GM21381 (cell line): ENCODE data around the gene METTL16.

Experiments
- ATAC-seq: cut with Tn5 transposase; IDR thresholded peaks from one replicate; pipeline ENCODE4 v1.9.1; 2021; ENCODE audit warnings: mild to moderate bottlenecking, moderate library complexity; ENCODE audit not compliant: unreplicated experiment

Gene METTL16

DNA sequence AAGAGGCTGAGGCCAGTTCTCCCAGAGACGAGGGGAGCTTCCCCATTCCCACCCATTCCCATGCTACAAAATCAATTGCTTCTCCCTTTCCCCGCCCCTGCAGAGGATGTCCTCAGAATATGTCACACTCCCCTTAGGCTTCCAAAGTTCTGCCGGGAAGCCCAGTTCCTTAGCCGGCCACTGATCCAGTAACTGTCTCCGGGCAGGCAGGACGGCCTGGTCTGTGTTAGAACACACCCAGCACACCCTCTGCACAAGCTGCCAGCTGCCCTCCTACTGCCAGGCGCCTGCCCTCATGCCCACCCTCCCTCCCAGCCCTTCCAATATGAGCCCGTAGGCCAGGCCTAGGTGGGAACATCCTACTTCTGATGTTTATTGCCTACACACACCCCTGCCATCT, 143.3 kb downstream of the METTL16 start:
- no peak for ATAC-seq

DNA sequence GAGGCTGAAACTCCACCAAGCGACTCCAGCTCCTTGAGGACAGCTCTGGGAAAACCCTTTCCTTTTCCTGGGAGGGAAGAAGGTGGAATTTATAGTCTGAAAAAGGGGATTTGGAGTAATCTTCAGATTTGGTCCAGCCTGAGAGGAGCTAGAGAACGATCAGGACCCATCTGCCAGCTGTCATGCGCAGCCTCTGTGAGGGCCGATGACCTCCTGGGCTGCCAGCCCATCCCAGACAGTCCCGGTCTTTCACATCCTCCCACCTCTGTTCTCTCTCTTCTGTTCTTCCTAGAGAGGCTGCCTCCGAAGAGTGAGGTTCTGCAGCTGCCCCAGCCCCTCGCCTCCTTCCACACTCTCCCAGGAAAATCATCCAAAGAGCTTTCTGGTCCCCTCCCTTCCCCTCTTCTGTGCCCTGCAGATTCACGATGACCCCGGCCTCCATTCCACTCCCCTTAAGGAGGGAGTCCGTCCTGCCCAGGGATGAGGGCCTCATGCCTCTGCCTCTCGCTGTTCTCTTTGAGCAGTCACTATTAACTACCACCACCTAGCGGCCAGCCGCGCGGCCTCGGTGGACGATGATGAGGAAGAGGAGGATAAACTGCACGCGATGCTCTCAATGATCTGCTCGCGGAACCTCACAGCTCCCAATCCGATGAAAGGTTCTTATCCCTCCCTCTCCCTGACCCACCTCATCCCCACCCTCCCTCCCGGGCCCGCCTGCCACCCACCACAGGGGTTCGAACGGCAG, 144.8 kb downstream of the METTL16 start:
- no peak for ATAC-seq
